Measurements from ENCODE around the gene ESRP2. TPM values are rescaled to one million over a fixed set of nuclear protein-coding genes. Genes with fewer than 3 reads are reported as not detected.

ESRP2 gene
- total RNA-seq, 1 donor from 2014 or later = 64.5 TPM

- H3K27ac ChIP-seq = peak overlapping the region; percentile 24
- H3K4me1 ChIP-seq = peaks cover 35% of the 10 kb centered on the region
- intact Hi-C loops (cut with DNase I) = no loop called here
Observed at GRCh38 chr16:68274441-68274840, 38.5 kb upstream of the ESRP2 start.

DNA sequence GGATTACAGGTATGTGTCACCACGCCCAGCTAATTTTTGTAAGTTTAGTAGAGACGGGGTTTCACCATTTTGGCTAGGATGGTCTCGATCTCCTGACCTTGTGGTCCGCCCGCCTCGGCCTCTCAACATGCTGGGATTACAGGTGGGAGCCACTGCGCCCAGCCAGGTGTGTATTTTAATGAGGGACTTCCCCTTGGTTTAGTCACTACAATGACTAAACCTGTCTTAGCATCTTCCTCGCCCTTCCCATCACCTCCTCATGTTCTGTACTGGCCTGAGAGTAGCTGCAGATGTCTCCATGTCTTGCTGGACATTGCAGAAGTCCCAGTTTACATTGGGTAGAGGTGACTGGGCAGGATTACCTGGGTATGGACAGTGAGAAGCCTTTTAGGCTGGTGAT is 38.0 kb upstream of the ESRP2 start:
- ATAC-seq = no peak
- peaks cover 34% of the 10 kb centered on the region for H3K4me1 ChIP-seq
- no peaks in the 10 kb centered on the region for H3K27me3 ChIP-seq (ENCODE audit: low read depth)
- peak overlapping the region; percentile 6 for H3K27ac ChIP-seq
- no peaks in the 10 kb centered on the region for H3K9me3 ChIP-seq
- no peak for DNase-seq
- intact Hi-C loops (cut with DNase I) = no loop called here
- H3K36me3 ChIP-seq = peaks cover 20% of the 10 kb centered on the region
- H3K4me3 ChIP-seq = no peak overlapping the region
- TF ChIP-seq, protein P1, sequence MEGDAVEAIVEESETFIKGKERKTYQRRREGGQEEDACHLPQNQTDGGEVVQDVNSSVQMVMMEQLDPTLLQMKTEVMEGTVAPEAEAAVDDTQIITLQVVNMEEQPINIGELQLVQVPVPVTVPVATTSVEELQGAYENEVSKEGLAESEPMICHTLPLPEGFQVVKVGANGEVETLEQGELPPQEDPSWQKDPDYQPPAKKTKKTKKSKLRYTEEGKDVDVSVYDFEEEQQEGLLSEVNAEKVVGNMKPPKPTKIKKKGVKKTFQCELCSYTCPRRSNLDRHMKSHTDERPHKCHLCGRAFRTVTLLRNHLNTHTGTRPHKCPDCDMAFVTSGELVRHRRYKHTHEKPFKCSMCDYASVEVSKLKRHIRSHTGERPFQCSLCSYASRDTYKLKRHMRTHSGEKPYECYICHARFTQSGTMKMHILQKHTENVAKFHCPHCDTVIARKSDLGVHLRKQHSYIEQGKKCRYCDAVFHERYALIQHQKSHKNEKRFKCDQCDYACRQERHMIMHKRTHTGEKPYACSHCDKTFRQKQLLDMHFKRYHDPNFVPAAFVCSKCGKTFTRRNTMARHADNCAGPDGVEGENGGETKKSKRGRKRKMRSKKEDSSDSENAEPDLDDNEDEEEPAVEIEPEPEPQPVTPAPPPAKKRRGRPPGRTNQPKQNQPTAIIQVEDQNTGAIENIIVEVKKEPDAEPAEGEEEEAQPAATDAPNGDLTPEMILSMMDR (IDR thresholded peaks at IDR 0.05) = no peak

More at GRCh38 chr16:68274441-68274840, 38.5 kb upstream of the ESRP2 start:
- peaks cover 21% of the 10 kb centered on the region for H3K36me3 ChIP-seq
- H3K27me3 ChIP-seq (ENCODE audit: low read depth) = no peaks in the 10 kb centered on the region
- H3K4me3 ChIP-seq = no peak overlapping the region
- TF ChIP-seq, protein P1 (IDR thresholded peaks at IDR 0.05) = no peak
- ATAC-seq (no peak), DNase-seq (no peak)
- no peaks in the 10 kb centered on the region for H3K9me3 ChIP-seq

GRCh38 chr16:68273459-68273858 is 37.5 kb upstream of the ESRP2 start:
- Histone ChIP-seq H3K4me3 (no peak overlapping the region), H3K9me3 (no peaks in the 10 kb centered on the region), H3K27ac (peak overlapping the region; percentile 6), H3K27me3 (ENCODE audit: low read depth) (no peaks in the 10 kb centered on the region), H3K36me3 (peaks cover 20% of the 10 kb centered on the region), H3K4me1 (peaks cover 36% of the 10 kb centered on the region)
- intact Hi-C loops (cut with DNase I) = no loop called here
- ATAC-seq = no peak
- DNase-seq = no peak
- TF ChIP-seq, protein P1 (IDR thresholded peaks at IDR 0.05) = no peak

GRCh38 chr16:68272507-68273209 is 36.7 kb upstream of the ESRP2 start:
- H3K4me1 ChIP-seq = peaks cover 44% of the 10 kb centered on the region
- H3K4me3 ChIP-seq = no peak overlapping the region
- H3K27ac ChIP-seq = peak overlapping the region; percentile 53
- ATAC-seq (peak in 1 of 2 donors; percentile 14), DNase-seq (peak; percentile 53)
- peaks cover 20% of the 10 kb centered on the region for H3K36me3 ChIP-seq
- H3K9me3 ChIP-seq = no peaks in the 10 kb centered on the region
- intact Hi-C loops (cut with DNase I) = no loop called here
- TF ChIP-seq, protein P1 (IDR thresholded peaks at IDR 0.05) = no peak
- H3K27me3 ChIP-seq (ENCODE audit: low read depth) = no peaks in the 10 kb centered on the region

DNA sequence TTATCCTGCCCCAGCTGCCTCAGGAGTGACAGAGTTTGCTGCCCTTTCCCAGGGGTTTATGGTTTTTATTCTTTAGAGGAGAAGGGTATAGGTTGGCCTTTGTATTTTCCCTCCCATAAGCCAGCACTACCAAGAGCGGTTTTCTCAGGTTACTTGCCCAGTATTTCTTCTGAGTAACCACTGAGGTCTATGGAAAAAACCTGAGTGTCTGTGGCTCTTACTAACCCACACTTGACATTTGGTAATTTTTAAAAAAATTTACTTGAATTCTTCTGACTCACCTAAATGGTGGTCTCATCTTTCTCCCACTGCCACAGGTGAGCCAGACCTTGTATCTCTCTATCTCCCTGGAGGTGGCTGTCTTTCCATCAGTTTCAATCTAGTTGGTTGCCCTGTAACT is 34.4 kb upstream of the ESRP2 start:
- TF ChIP-seq, protein P1 (IDR thresholded peaks at IDR 0.05) = no peak
- peaks cover 23% of the 10 kb centered on the region for H3K36me3 ChIP-seq
- H3K4me3 ChIP-seq = no peak overlapping the region
- H3K27ac ChIP-seq = no peak overlapping the region
- no peak for ATAC-seq
- intact Hi-C loops (cut with DNase I) = no loop called here
- H3K9me3 ChIP-seq = no peaks in the 10 kb centered on the region
- no peak for DNase-seq
- no peaks in the 10 kb centered on the region for H3K27me3 ChIP-seq (ENCODE audit: low read depth)
- H3K4me1 ChIP-seq = peaks cover 61% of the 10 kb centered on the region
